K562 (cell line): ENCODE measurements around the gene ACBD6. TPM values are rescaled to one million over a fixed set of nuclear protein-coding genes. Genes with fewer than 3 reads are reported as not detected.

Source experiments
- ATAC-seq: fragments of 200-7000 bp; cut with Tn5 transposase; 3 replicates; pipeline ENCODE4 v1.9.1; 2020; ENCODE audit warnings: moderate library complexity
- BruUV-seq: library from RNA; stranded (reverse); fragments of 400-500 nt; replicated peaks from 2 replicates; lab custom pipeline; 2021; lab: Mats Ljungman, UMichigan
- CTCF ChIA-PET: fragments of 300-600 bp; formaldehyde crosslinking; extraction: SDS; loops from one replicate; lab custom pipeline; 2021; ENCODE audit warnings: low intra/inter-chr PET ratio; lab: Yijun Ruan, JAX
- POLR2A ChIA-PET: fragments of 300-600, 350-650 bp; sonication (Branson Sonifier 250); formaldehyde crosslinking; extraction: SDS; loops from one replicate; lab custom pipeline; 2021; ENCODE audit warnings: antibody characterized with exemption, inconsistent platforms; lab: Yijun Ruan, JAX
- DNase-seq, 4 experiments: peaks; one replicate each; pipeline versions ENCODE4 v3.0.0 to v3.0.0-alpha.2; 2011 to 2018; ENCODE audit warnings: low spot score in 3 of 4, mixed read lengths in 3 of 4; ENCODE audit errors: extremely low read depth in 1 of 4
- FAIRE-seq: peaks from 2 replicates; lab custom pipeline; 2011; peaks lifted over from hg19 to GRCh38; lab: Jason Lieb, UNC
- H2AFZ ChIP-seq: 2 replicates; pipeline ENCODE4 v1.6.0; 2011; ENCODE audit warnings: low read depth, low read length, control low read depth, inconsistent platforms
- H3K27ac ChIP-seq: fragments of 200-600 bp; 3 replicates; pipeline ENCODE4 v1.8.0; 2011; ENCODE audit warnings: low read depth, mild to moderate bottlenecking, control low read depth, inconsistent platforms, low read length, moderate library complexity, mixed read lengths; ENCODE audit errors: extremely low read depth
- H3K27me3 ChIP-seq, 2 experiments: fragments of 300-600 bp in 1 of 2; 2 replicates in 1 of 2; 3 replicates in 1 of 2; pipeline versions ENCODE4 v1.6.0 to v1.8.0; 2011; ENCODE audit warnings: inconsistent platforms in 2 of 2, low read length in 2 of 2, mild to moderate bottlenecking in 1 of 2, mixed read lengths in 1 of 2, moderate library complexity in 1 of 2; ENCODE audit not compliant: control insufficient read depth in 2 of 2, insufficient read depth in 2 of 2
- H3K36me3 ChIP-seq: fragments of 300-600 bp; 3 replicates; pipeline ENCODE4 v1.8.0; 2011; ENCODE audit warnings: mild to moderate bottlenecking, low read length, inconsistent platforms; ENCODE audit not compliant: control insufficient read depth, insufficient read depth
- H3K4me1 ChIP-seq, 2 experiments: fragments of 200-600 bp in 1 of 2; replicated peaks in 1 of 2; 2 replicates in 1 of 2; 3 replicates in 1 of 2; pipeline versions ENCODE4 v1.5.1 to v1.8.0; 2011; ENCODE audit warnings: inconsistent platforms in 2 of 2, low read length in 2 of 2, mild to moderate bottlenecking in 1 of 2, mixed read lengths in 1 of 2, moderate library complexity in 1 of 2; ENCODE audit not compliant: control insufficient read depth in 2 of 2, insufficient read depth in 2 of 2
- H3K4me2 ChIP-seq: 2 replicates; pipeline ENCODE4 v1.6.1; 2011; ENCODE audit warnings: low read length, control low read depth, inconsistent platforms, mixed read lengths; ENCODE audit not compliant: insufficient read depth
- H3K4me3 ChIP-seq: fragments of 200-600 bp; sonication (generic), shearing (Covaris generic); 2 replicates; pipeline ENCODE4 v1.5.1; 2016; ENCODE audit warnings: control low read depth, inconsistent platforms
- H3K79me2 ChIP-seq: fragments of 200-600 bp; 3 replicates; pipeline ENCODE4 v1.8.0; 2011; ENCODE audit warnings: low read length, inconsistent platforms; ENCODE audit not compliant: control insufficient read depth, insufficient read depth
- H3K9ac ChIP-seq, 2 experiments: 2 replicates each; pipeline versions ENCODE4 v1.6.0 to v1.6.1; 2011; ENCODE audit warnings: low read depth in 2 of 2, low read length in 2 of 2, control low read depth in 1 of 2, inconsistent platforms in 1 of 2, mild to moderate bottlenecking in 1 of 2, mixed read lengths in 1 of 2; ENCODE audit not compliant: insufficient read depth in 1 of 2
- H3K9me1 ChIP-seq: one replicate; pipeline ENCODE4 v1.6.0; 2011; ENCODE audit warnings: inconsistent platforms, mild to moderate bottlenecking, low read length, moderate library complexity; ENCODE audit not compliant: control insufficient read depth, insufficient read depth
- H3K9me3 ChIP-seq: replicated peaks from 2 replicates; pipeline ENCODE4 v1.5.1; 2011; ENCODE audit warnings: low read depth, low read length, inconsistent platforms; ENCODE audit not compliant: control insufficient read depth, insufficient read depth
- H4K20me1 ChIP-seq: replicated peaks from 2 replicates; pipeline ENCODE4 v1.6.1; 2011; ENCODE audit warnings: low read length, inconsistent platforms, mixed read lengths; ENCODE audit not compliant: control insufficient read depth, insufficient read depth
- BHLHE40 ChIP-seq: IDR thresholded peaks from 2 replicates; pipeline ENCODE4 v1.6.1; 2011; ENCODE audit warnings: low read length, improper control_type of control experiment
- MEIS2 ChIP-seq: fragments of 450-650 bp; IDR thresholded peaks from 2 replicates; pipeline ENCODE4 v1.6.1; 2014; ENCODE audit warnings: mild to moderate bottlenecking; ENCODE audit not compliant: partially characterized antibody
- PBX2 ChIP-seq, 2 experiments: IDR thresholded peaks in 1 of 2; conservative IDR thresholded peaks in 1 of 2; 2 replicates each; pipeline ENCODE4 v1.6.1; 2016; ENCODE audit warnings: low read depth in 2 of 2, mild to moderate bottlenecking in 1 of 2, missing compliant biosample characterization in 1 of 2, missing genetic modification characterization in 1 of 2, moderate library complexity in 1 of 2
- PKNOX1 ChIP-seq: fragments of 450-650 bp; IDR thresholded peaks from 2 replicates; pipeline ENCODE4 v1.6.1; 2016
- SOX6 ChIP-seq: fragments of 450-650 bp; IDR thresholded peaks from 2 replicates; pipeline ENCODE4 v1.6.1; 2014; ENCODE audit warnings: mild to moderate bottlenecking
- ZBTB17 ChIP-seq: fragments of 450-650 bp; formaldehyde crosslinking; IDR thresholded peaks from 2 replicates; pipeline ENCODE4 v1.4.0; 2020; ENCODE audit warnings: mild to moderate bottlenecking
- ZNF318 ChIP-seq, 2 experiments: fragments of 450-650 bp; IDR thresholded peaks; 2 replicates each; pipeline ENCODE4 v1.6.1; 2016; ENCODE audit warnings: mild to moderate bottlenecking in 2 of 2, borderline replicate concordance in 1 of 2, low read depth in 1 of 2, moderate library complexity in 1 of 2
- ZNF41 ChIP-seq: fragments of 250-450 bp; sonication (Bioruptor Pico); conservative IDR thresholded peaks from 2 replicates; pipeline ENCODE4 v1.4.0; 2020; ENCODE audit warnings: mild to moderate bottlenecking
- WGBS: fragments of 100-300 bp; shearing (Covaris generic); methylation state at CpG from one replicate; pipeline ENCODE4 v1.1.6; 2016; ENCODE audit warnings: low coverage, mixed read lengths; ENCODE audit not compliant: insufficient coverage; ENCODE audit errors: missing lambda C conversion rate; 5-methylcytosine and 5-hydroxymethylcytosine counted together
- in situ Hi-C: fragments of 300-500 bp; cut with MboI; formaldehyde crosslinking; loops from 4 replicates; pipeline ENCODE4 v1.15.0; 2018; ENCODE audit warnings: inconsistent platforms, mixed read lengths
- intact Hi-C: fragments of 100-400 bp; cut with micrococcal nuclease; formaldehyde crosslinking; loops from 2 replicates; pipeline ENCODE4 v1.14.2; 2022
- polyA plus RNA-seq, 8 experiments: library from polyadenylated mRNA; depleted of rRNA in 4 of 8; stranded (reverse) in 5 of 8; unstranded in 3 of 8; fragments of >200 nt; fragmentation: Nextera tagmentation in 2 of 8; fragmentation: Illumina TruSeq in 1 of 8; extraction: Ambion mirVana in 2 of 8; extraction: Trizol in 1 of 8; gene quantifications; 2 replicates each; pipeline versions ENCODE4 v1.2.1 to v1.2.3, GENCODE V29; 2011 to 2014; ENCODE audit warnings: inconsistent platforms in 1 of 8, missing spikeins in 1 of 8
- total RNA-seq, 7 experiments: library from RNA; depleted of rRNA in 6 of 7; stranded (reverse); fragments of >200 nt in 6 of 7; fragmentation: Illumina TruSeq in 2 of 7; extraction: Trizol in 2 of 7; gene quantifications; 2 replicates each; pipeline versions ENCODE4 v1.2.1 to v1.2.3, GENCODE V29; 2011 to 2021; ENCODE audit warnings: low replicate concordance in 1 of 7

ACBD6 gene
- total and polyA plus RNA-seq, 9 of the 15 experiments (the other 6 are each of a cell fraction or from before 2014, with no cell fraction given): 16.9 to 107 (median 77.7) TPM

- Histone ChIP-seq H3K4me3 (no peak overlapping the region), H3K9ac (no peak overlapping the region), H3K4me1 (peaks cover 0 to 10% of the 10 kb centered on the region in 2 experiments; a peak in 2 of 5 replicates), H3K27me3 (no peaks in the 10 kb centered on the region), H2AFZ (peak overlapping the region; percentile 34; the same call in 1 of the 2 replicates), H3K9me3 (no peaks in the 10 kb centered on the region), H3K27ac (no peak overlapping the region), H3K36me3 (no peaks in the 10 kb centered on the region), H3K79me2 (no peaks in the 10 kb centered on the region), H3K4me2 (no peak overlapping the region), H4K20me1 (no peaks in the 10 kb centered on the region), H3K9me1 (no peaks in the 10 kb centered on the region)
- intact Hi-C loops: no loop called here
- BruUV-seq: no TSS peak
- POLR2A ChIA-PET: interaction anchor here (1.1 to 1.4 kb wide), 3 partner anchors 10 to 553 kb away, joined by 3 to 5 read pairs (median 4); partner anchors contain the start of gene IER5
- CTCF ChIA-PET: interaction anchor here (1.3 kb wide), 1 partner anchor 328 kb away, joined by 5 read pairs; no protein-coding TSS in a partner anchor
- TF ChIP-seq MEIS2 (peak; percentile 57), BHLHE40 (peak; percentile 64), PBX2 (CRISPR knock-in tag; IDR thresholded peaks at IDR 0.05; ENCODE audit: low read depth) (no peak), PBX2 (tag; conservative IDR thresholded peaks at IDR 0.05; ENCODE audit: low read depth) (peak; percentile 35; the same call in 1 of the 2 replicates), ZNF41 (CRISPR knock-in tag) (no peak), PKNOX1 (peak; percentile 55; the same call in 1 of the 2 replicates), SOX6 (peak; percentile 84), ZNF318 (IDR thresholded peaks at IDR 0.05; ENCODE audit: borderline replicate concordance in 1 of 2, low read depth in 1 of 2) (no peak), ZBTB17 (CRISPR knock-in tag) (no peak)
- FAIRE-seq: no peak
- in situ Hi-C loops: loop anchor here (5.0 kb wide), 1 partner anchor 327 kb away; no protein-coding TSS in a partner anchor
- no peak for DNase-seq
- WGBS: 32% methylated on average over 5 of the region's 5 CpGs
- ATAC-seq: no peak
Measured at GRCh38 chr1:180535418-180535999, 33.1 kb upstream of the ACBD6 start.
